Fibroblast of upper back skin (primary cell): ENCODE measurements around the gene CEL.
A peak's percentile ranks its signal among the peaks of the same experiment; 100 is the strongest.
"Not testable (repeated sequence)": the region's sequence is repeated elsewhere in the genome, so short reads cannot be mapped to it uniquely, and the experiment has no call there.

Experiments used
- DNase-seq: peaks from one replicate; pipeline ENCODE4 v3.0.0-alpha.2; 2013

CEL gene

GRCh38 chr9:133061764-133062145, at the start of gene CEL:
CEL (plus strand) TSS chr9:133061981; CDS start chr9:133062003, 22 bp downstream.
- DNase-seq: not testable (repeated sequence)

- DNase-seq: no peak
Observed at GRCh38 chr9:133014696-133015095, 47.1 kb upstream of the CEL start.

- no peak for DNase-seq
Observed at GRCh38 chr9:133023117-133023890, 38.5 kb upstream of the CEL start.

- no peak for DNase-seq
Observed at GRCh38 chr9:133026426-133026825, 35.4 kb upstream of the CEL start.

GRCh38 chr9:133027134-133027533, 34.6 kb upstream of the CEL start:
- no peak for DNase-seq

GRCh38 chr9:133028221-133028620, 33.6 kb upstream of the CEL start:
- DNase-seq: no peak

- no peak for DNase-seq
Observed at GRCh38 chr9:133029994-133030316, 31.8 kb upstream of the CEL start.

- peak; percentile 99 for DNase-seq
Observed at GRCh38 chr9:133030317-133031129, 31.3 kb upstream of the CEL start, which contains the start of gene GTF3C5. GTF3C5 (plus strand) TSS chr9:133030997; CDS start chr9:133031012, 15 bp downstream.

GRCh38 chr9:133031130-133031422, 30.7 kb upstream of the CEL start:
- no peak for DNase-seq

GRCh38 chr9:133031496-133031911, 30.3 kb upstream of the CEL start:
- no peak for DNase-seq

GRCh38 chr9:133032171-133032570, 29.6 kb upstream of the CEL start:
- DNase-seq: no peak

GRCh38 chr9:133035669-133036068, 26.1 kb upstream of the CEL start:
- no peak for DNase-seq

GRCh38 chr9:133037775-133038515, 23.8 kb upstream of the CEL start:
- no peak for DNase-seq

GRCh38 chr9:133040892-133041479, 20.8 kb upstream of the CEL start:
- peak; percentile 39 for DNase-seq

- DNase-seq: no peak
Observed at GRCh38 chr9:133041958-133042357, 19.8 kb upstream of the CEL start.

- DNase-seq: no peak
Observed at GRCh38 chr9:133042676-133043075, 19.1 kb upstream of the CEL start.

GRCh38 chr9:133043449-133044035, 18.2 kb upstream of the CEL start:
- DNase-seq: no peak

GRCh38 chr9:133044125-133044524, 17.7 kb upstream of the CEL start:
- no peak for DNase-seq

GRCh38 chr9:133044661-133045060, 17.1 kb upstream of the CEL start:
- no peak for DNase-seq

GRCh38 chr9:133045132-133045531, 16.6 kb upstream of the CEL start:
- DNase-seq: no peak

- DNase-seq: no peak
Observed at GRCh38 chr9:133046196-133046899, 15.4 kb upstream of the CEL start.

- DNase-seq: no peak
Observed at GRCh38 chr9:133046900-133047295, 14.9 kb upstream of the CEL start.
